HL-60 (cell line): ENCODE results near the gene CDH23.

Source experiments
- DNase-seq, 2 experiments: peaks; one replicate each; pipeline ENCODE4 v3.0.0-alpha.2; 2010 to 2020; ENCODE audit warnings: low read depth in 1 of 2, low spot score in 1 of 2
- H3K27ac ChIP-seq: fragments of 250-450 bp; sonication (Bioruptor Pico); replicated peaks from 2 replicates; pipeline ENCODE4 v1.5.1; 2020; ENCODE audit warnings: mild to moderate bottlenecking, moderate library complexity
- H3K27me3 ChIP-seq: fragments of 250-450 bp; sonication (Bioruptor Pico); 2 replicates; pipeline ENCODE4 v1.5.1; 2021; ENCODE audit warnings: mild to moderate bottlenecking, moderate library complexity; ENCODE audit not compliant: insufficient read depth, poor library complexity, severe bottlenecking
- H3K4me3 ChIP-seq: replicated peaks from 2 replicates; pipeline ENCODE4 v1.5.1; 2011; ENCODE audit warnings: mild to moderate bottlenecking, control low read depth, low read length; ENCODE audit not compliant: insufficient read depth
- GABPA ChIP-seq: IDR thresholded peaks from 2 replicates; pipeline ENCODE4 v1.6.1; 2012; ENCODE audit warnings: low read depth
- POLR2AphosphoS5 ChIP-seq: IDR thresholded peaks from 2 replicates; pipeline ENCODE4 v1.6.1; 2012; ENCODE audit warnings: low read depth
- REST ChIP-seq: IDR thresholded peaks from 2 replicates; pipeline ENCODE4 v1.6.1; 2012; ENCODE audit warnings: low read depth; ENCODE audit not compliant: insufficient replicate concordance
- SPI1 ChIP-seq: IDR thresholded peaks from 2 replicates; pipeline ENCODE4 v1.6.1; 2012; ENCODE audit warnings: low read depth, mild to moderate bottlenecking, borderline replicate concordance
- TF ChIP-seq, protein P1 (sequence below): IDR thresholded peaks from one replicate; pipeline ENCODE4 v1.5.1; 2011; ENCODE audit warnings: low read length, control low read depth, inconsistent platforms; ENCODE audit not compliant: insufficient read depth

CDH23 gene

GRCh38 chr10:71816421-71816851 is 419.7 kb downstream of the CDH23 start:
- TF ChIP-seq REST (no peak), GABPA (no peak), POLR2AphosphoS5 (no peak), SPI1 (no peak)
- TF ChIP-seq, protein P1, sequence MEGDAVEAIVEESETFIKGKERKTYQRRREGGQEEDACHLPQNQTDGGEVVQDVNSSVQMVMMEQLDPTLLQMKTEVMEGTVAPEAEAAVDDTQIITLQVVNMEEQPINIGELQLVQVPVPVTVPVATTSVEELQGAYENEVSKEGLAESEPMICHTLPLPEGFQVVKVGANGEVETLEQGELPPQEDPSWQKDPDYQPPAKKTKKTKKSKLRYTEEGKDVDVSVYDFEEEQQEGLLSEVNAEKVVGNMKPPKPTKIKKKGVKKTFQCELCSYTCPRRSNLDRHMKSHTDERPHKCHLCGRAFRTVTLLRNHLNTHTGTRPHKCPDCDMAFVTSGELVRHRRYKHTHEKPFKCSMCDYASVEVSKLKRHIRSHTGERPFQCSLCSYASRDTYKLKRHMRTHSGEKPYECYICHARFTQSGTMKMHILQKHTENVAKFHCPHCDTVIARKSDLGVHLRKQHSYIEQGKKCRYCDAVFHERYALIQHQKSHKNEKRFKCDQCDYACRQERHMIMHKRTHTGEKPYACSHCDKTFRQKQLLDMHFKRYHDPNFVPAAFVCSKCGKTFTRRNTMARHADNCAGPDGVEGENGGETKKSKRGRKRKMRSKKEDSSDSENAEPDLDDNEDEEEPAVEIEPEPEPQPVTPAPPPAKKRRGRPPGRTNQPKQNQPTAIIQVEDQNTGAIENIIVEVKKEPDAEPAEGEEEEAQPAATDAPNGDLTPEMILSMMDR: no peak
- Histone ChIP-seq H3K27me3 (no peaks in the 10 kb centered on the region), H3K27ac (no peak overlapping the region), H3K4me3 (no peak overlapping the region)
- no peak for DNase-seq

- Histone ChIP-seq H3K27ac (peak overlapping the region; percentile 78), H3K4me3 (no peak overlapping the region), H3K27me3 (no peaks in the 10 kb centered on the region)
- TF ChIP-seq REST (no peak), SPI1 (no peak), GABPA (no peak), POLR2AphosphoS5 (no peak)
- TF ChIP-seq, protein P1: no peak
- DNase-seq: no peak
Observed at GRCh38 chr10:71816936-71817618, 420.4 kb downstream of the CDH23 start.

- peak overlapping the region; percentile 78 for H3K27ac ChIP-seq
- peak; percentile 54 to 73 for DNase-seq
- no peaks in the 10 kb centered on the region for H3K27me3 ChIP-seq
- TF ChIP-seq SPI1 (no peak), POLR2AphosphoS5 (no peak), GABPA (no peak), REST (no peak)
- TF ChIP-seq, protein P1: no peak
- no peak overlapping the region for H3K4me3 ChIP-seq
Observed at GRCh38 chr10:71817831-71818655, 421.3 kb downstream of the CDH23 start.
